Breast epithelium (tissue), 4 donors: ENCODE results near the gene ZNF407. TPM values are rescaled to one million over a fixed set of nuclear protein-coding genes. Genes with fewer than 3 reads are reported as not detected.

ENCODE experiments used
- DNase-seq, 2 donors: peaks; one replicate each; pipeline ENCODE4 v3.0.0-alpha.2; 2019; ENCODE audit warnings: low spot score in 2 of 2
- H3K27ac ChIP-seq, 2 donors: fragments of 200-600 bp; sonication (generic) in 1 of 2; one replicate each; pipeline ENCODE4 v1.5.1; 2016 to 2019; ENCODE audit warnings: mild to moderate bottlenecking in 1 of 2
- H3K27me3 ChIP-seq, 2 donors: fragments of 200-600 bp; sonication (generic) in 1 of 2; one replicate each; pipeline versions ENCODE4 v1.5.1 to v1.6.0; 2017 to 2019; ENCODE audit warnings: control low read depth in 1 of 2, mild to moderate bottlenecking in 1 of 2
- H3K36me3 ChIP-seq: fragments of 200-600 bp; one replicate; pipeline ENCODE4 v1.5.1; 2019
- H3K4me1 ChIP-seq, 2 donors: fragments of 200-600 bp; sonication (generic); one replicate each; pipeline ENCODE4 v1.5.1; 2016 to 2019; ENCODE audit warnings: control low read depth in 1 of 2
- H3K4me3 ChIP-seq, 3 donors: fragments of 200-600 bp; sonication (generic); 1 replicate in 2 of 3; 2 replicates in 1 of 3; pipeline ENCODE4 v1.5.1; 2016 to 2019; ENCODE audit warnings: mild to moderate bottlenecking in 3 of 3, moderate library complexity in 2 of 3
- H3K9me3 ChIP-seq, 2 donors: fragments of 200-600 bp; sonication (generic) in 1 of 2; one replicate each; pipeline ENCODE4 v1.5.1; 2016 to 2019; ENCODE audit warnings: control low read depth in 1 of 2
- CTCF ChIP-seq, 3 donors: fragments of 450-650 bp; IDR thresholded peaks; one replicate each; pipeline ENCODE4 v1.5.1; 2016 to 2017; ENCODE audit warnings: antibody characterized with exemption in 3 of 3, mild to moderate bottlenecking in 3 of 3, moderate library complexity in 3 of 3
- POLR2A ChIP-seq: fragments of 450-650 bp; IDR thresholded peaks from one replicate; pipeline ENCODE4 v1.6.1; 2016; ENCODE audit warnings: antibody characterized with exemption, mild to moderate bottlenecking, moderate library complexity
- POLR2AphosphoS5 ChIP-seq, 3 donors: sonication (generic); formaldehyde crosslinking; IDR thresholded peaks; one replicate each; pipeline ENCODE4 v1.6.1; 2017; ENCODE audit warnings: antibody characterized with exemption in 3 of 3
- intact Hi-C: fragments of 100-400 bp; cut with DNase I; formaldehyde crosslinking; loops from one replicate; pipeline ENCODE4 v1.15.1; 2023; ENCODE audit warnings: low total_unique reads
- total RNA-seq, 3 donors: library from RNA; depleted of rRNA; stranded (reverse); fragments of >200 nt; gene quantifications; one replicate each; pipeline ENCODE4 v1.1.0, GENCODE V29; 2016

ZNF407 gene
- total RNA-seq, 3 donors from 2014 or later = 14.9 to 30.1 (median 22.3) TPM

- intact Hi-C loops = no loop called here
Measured at GRCh38 chr18:74942319-74942910, 344.7 kb downstream of the ZNF407 start.

GRCh38 chr18:74944676-74945075 is 347.0 kb downstream of the ZNF407 start:
- TF ChIP-seq POLR2A = no peak
- TF ChIP-seq POLR2AphosphoS5 (IDR thresholded peaks at IDR 0.05) = no peak
- no peak for TF ChIP-seq CTCF (IDR thresholded peaks at IDR 0.05)
- Histone ChIP-seq H3K9me3 (no peaks in the 10 kb centered on the region), H3K27me3 (no peaks in the 10 kb centered on the region), H3K27ac (no peak overlapping the region), H3K4me3 (no peak overlapping the region), H3K4me1 (no peaks in the 10 kb centered on the region), H3K36me3 (no peaks in the 10 kb centered on the region)
- no peak for DNase-seq
- intact Hi-C loops = no loop called here

More at GRCh38 chr18:74942319-74942910, 344.7 kb downstream of the ZNF407 start:
- H3K4me1 ChIP-seq = no peaks in the 10 kb centered on the region
- H3K36me3 ChIP-seq = no peaks in the 10 kb centered on the region
- no peak overlapping the region for H3K27ac ChIP-seq
- TF ChIP-seq CTCF (IDR thresholded peaks at IDR 0.05) = no peak
- no peak for TF ChIP-seq POLR2AphosphoS5 (IDR thresholded peaks at IDR 0.05)
- no peak for TF ChIP-seq POLR2A
- DNase-seq = no peak
- no peak overlapping the region for H3K4me3 ChIP-seq
- no peaks in the 10 kb centered on the region for H3K27me3 ChIP-seq
- no peaks in the 10 kb centered on the region for H3K9me3 ChIP-seq

- Histone ChIP-seq H3K4me3 (no peak overlapping the region), H3K36me3 (no peaks in the 10 kb centered on the region), H3K4me1 (no peaks in the 10 kb centered on the region), H3K27ac (no peak overlapping the region), H3K9me3 (no peaks in the 10 kb centered on the region), H3K27me3 (no peaks in the 10 kb centered on the region)
- TF ChIP-seq CTCF (IDR thresholded peaks at IDR 0.05) (no peak), POLR2A (no peak), POLR2AphosphoS5 (IDR thresholded peaks at IDR 0.05) (no peak)
- intact Hi-C loops = no loop called here
- no peak for DNase-seq
Measured at GRCh38 chr18:74945774-74946545, 348.3 kb downstream of the ZNF407 start.

GRCh38 chr18:74946646-74947375 is 349.1 kb downstream of the ZNF407 start:
- no peak overlapping the region for H3K27ac ChIP-seq
- intact Hi-C loops = no loop called here
- no peaks in the 10 kb centered on the region for H3K9me3 ChIP-seq
- DNase-seq = no peak
- no peaks in the 10 kb centered on the region for H3K36me3 ChIP-seq
- no peaks in the 10 kb centered on the region for H3K4me1 ChIP-seq
- TF ChIP-seq CTCF (IDR thresholded peaks at IDR 0.05) (no peak), POLR2AphosphoS5 (IDR thresholded peaks at IDR 0.05) (no peak), POLR2A (no peak)
- H3K4me3 ChIP-seq = no peak overlapping the region
- no peaks in the 10 kb centered on the region for H3K27me3 ChIP-seq

- no peaks in the 10 kb centered on the region for H3K4me1 ChIP-seq
- intact Hi-C loops = no loop called here
- DNase-seq = no peak
- no peaks in the 10 kb centered on the region for H3K9me3 ChIP-seq
- no peaks in the 10 kb centered on the region for H3K27me3 ChIP-seq
- H3K36me3 ChIP-seq = no peaks in the 10 kb centered on the region
- H3K4me3 ChIP-seq = no peak overlapping the region
- no peak overlapping the region for H3K27ac ChIP-seq
- TF ChIP-seq CTCF (IDR thresholded peaks at IDR 0.05) = no peak
- no peak for TF ChIP-seq POLR2AphosphoS5 (IDR thresholded peaks at IDR 0.05)
- no peak for TF ChIP-seq POLR2A
Measured at GRCh38 chr18:74947417-74947816, 349.7 kb downstream of the ZNF407 start.
